Vagina (tissue), 2 donors: Measurements from ENCODE around the gene UQCRHL. TPM values are rescaled to one million over a fixed set of nuclear protein-coding genes. Genes with fewer than 3 reads are reported as not detected.

Experiments
- DNase-seq, 2 donors: peaks; one replicate each; pipeline ENCODE4 v3.0.0-alpha.2; 2017; ENCODE audit errors: extremely low spot score in 2 of 2
- H3K27ac ChIP-seq: fragments of 200-600 bp; sonication (generic); one replicate; pipeline ENCODE4 v1.5.1; 2019
- H3K27me3 ChIP-seq: fragments of 200-600 bp; sonication (generic); one replicate; pipeline ENCODE4 v1.5.1; 2019
- H3K36me3 ChIP-seq, 2 donors: fragments of 200-600 bp; sonication (generic); one replicate each; pipeline ENCODE4 v1.5.1; 2017 to 2019
- H3K4me1 ChIP-seq: fragments of 200-600 bp; sonication (generic); one replicate; pipeline ENCODE4 v1.5.1; 2019
- H3K4me3 ChIP-seq, 2 donors: fragments of 200-600 bp; sonication (generic); 1 replicate in 1 of 2; 2 replicates in 1 of 2; pipeline ENCODE4 v1.5.1; 2016 to 2019
- H3K9me3 ChIP-seq: fragments of 200-600 bp; sonication (generic); one replicate; pipeline ENCODE4 v1.5.1; 2019
- POLR2A ChIP-seq, 2 donors: fragments of 450-650 bp; IDR thresholded peaks; one replicate each; pipeline ENCODE4 v1.6.1; 2017; ENCODE audit warnings: antibody characterized with exemption in 2 of 2, mild to moderate bottlenecking in 2 of 2, moderate library complexity in 2 of 2
- POLR2AphosphoS5 ChIP-seq, 2 donors: sonication (generic); formaldehyde crosslinking; IDR thresholded peaks; one replicate each; pipeline ENCODE4 v1.9.0; 2017; ENCODE audit warnings: antibody characterized with exemption in 2 of 2, mild to moderate bottlenecking in 2 of 2, low read depth in 1 of 2; ENCODE audit not compliant: insufficient read depth in 1 of 2
- intact Hi-C: fragments of 100-400 bp; cut with DNase I; formaldehyde crosslinking; loops from one replicate; pipeline ENCODE4 v1.15.1; 2023
- total RNA-seq: library from RNA; depleted of rRNA; stranded (reverse); fragments of >200 nt; gene quantifications from one replicate; pipeline ENCODE4 v1.2.3, GENCODE V29; 2016
- TF ChIP-seq, protein P1 (sequence below), 3 experiments: fragments of 450-650 bp in 2 of 3; fragments of 200-600 bp in 1 of 3; sonication (generic) in 1 of 3; IDR thresholded peaks; one replicate each; pipeline ENCODE4 v1.5.1; 2017 to 2019; ENCODE audit warnings: antibody characterized with exemption in 3 of 3, mild to moderate bottlenecking in 2 of 3, moderate library complexity in 2 of 3

UQCRHL gene
- total RNA-seq, 1 donor from 2014 or later: 1.5 TPM

DNA sequence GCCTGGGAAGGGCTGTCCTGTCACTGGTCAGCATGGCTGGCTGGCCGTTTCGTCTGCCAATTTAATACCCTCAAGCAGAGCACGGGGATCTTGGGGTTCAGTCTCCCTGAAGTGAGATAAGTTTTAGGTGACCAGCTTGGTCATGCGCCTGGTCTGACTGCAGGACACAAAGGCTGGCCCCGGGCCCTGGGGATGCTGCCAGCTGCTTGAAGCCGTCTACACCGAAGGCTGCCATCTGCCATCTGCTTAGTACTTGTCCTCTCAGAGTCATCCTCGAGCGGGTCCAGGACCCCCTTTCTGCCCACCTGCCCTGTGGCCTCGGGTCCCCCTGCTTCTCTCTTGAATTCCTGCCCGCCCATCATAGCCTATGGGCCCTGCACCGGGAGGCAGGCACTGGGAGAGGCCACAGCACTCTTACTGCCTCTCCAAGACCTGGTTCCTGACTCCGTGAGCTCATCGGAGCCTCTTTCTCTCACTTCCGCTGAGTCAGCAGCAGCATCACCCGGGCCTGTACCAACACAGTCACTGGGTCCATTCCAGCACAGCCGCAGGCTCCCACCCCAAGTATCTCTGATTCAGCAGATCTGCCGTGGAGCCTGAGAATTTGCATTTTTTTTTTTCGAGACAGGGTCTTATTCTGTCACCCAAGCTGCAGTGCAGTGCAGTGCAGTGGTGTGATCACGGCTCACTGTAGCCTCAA is 41.8 kb downstream of the UQCRHL start:
- Histone ChIP-seq H3K36me3 (peaks cover 0 to 9% of the 10 kb centered on the region in 2 donors), H3K4me1 (peaks cover 34% of the 10 kb centered on the region), H3K27me3 (no peaks in the 10 kb centered on the region), H3K9me3 (no peaks in the 10 kb centered on the region), H3K4me3 (no peak overlapping the region), H3K27ac (peak overlapping the region; percentile 46)
- DNase-seq: peak in 1 of 2 donors; percentile 93
- intact Hi-C loops: no loop called here
- no peak for TF ChIP-seq POLR2A (IDR thresholded peaks at IDR 0.05)
- peak; percentile 52 to 67 for TF ChIP-seq POLR2AphosphoS5 (IDR thresholded peaks at IDR 0.05; ENCODE audit: insufficient read depth in 1 of 2, low read depth in 1 of 2)

DNA sequence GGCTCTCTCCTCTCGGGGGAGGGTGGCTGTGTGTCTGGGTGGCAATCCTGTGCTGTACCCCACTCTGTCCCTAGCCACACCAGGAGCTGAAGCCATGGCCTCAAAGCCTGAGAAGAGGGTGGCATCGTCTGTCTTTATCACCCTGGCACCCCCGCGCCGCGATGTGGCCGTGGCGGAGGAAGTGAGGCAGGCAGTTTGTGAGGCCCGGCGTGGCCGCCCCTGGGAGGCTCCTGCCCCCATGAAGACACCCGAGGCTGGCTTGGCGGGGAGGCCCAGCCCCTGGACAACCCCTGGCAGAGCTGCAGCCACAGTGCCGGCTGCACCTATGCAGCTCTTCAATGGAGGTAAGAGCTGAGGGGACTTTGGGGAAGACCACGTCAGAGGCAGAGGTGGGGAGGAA is 42.6 kb downstream of the UQCRHL start:
- no peaks in the 10 kb centered on the region for H3K9me3 ChIP-seq
- no peak for DNase-seq
- H3K4me1 ChIP-seq: peaks cover 39% of the 10 kb centered on the region
- no peak for TF ChIP-seq POLR2A (IDR thresholded peaks at IDR 0.05)
- TF ChIP-seq POLR2AphosphoS5 (IDR thresholded peaks at IDR 0.05; ENCODE audit: insufficient read depth in 1 of 2, low read depth in 1 of 2): no peak
- TF ChIP-seq, protein P1, sequence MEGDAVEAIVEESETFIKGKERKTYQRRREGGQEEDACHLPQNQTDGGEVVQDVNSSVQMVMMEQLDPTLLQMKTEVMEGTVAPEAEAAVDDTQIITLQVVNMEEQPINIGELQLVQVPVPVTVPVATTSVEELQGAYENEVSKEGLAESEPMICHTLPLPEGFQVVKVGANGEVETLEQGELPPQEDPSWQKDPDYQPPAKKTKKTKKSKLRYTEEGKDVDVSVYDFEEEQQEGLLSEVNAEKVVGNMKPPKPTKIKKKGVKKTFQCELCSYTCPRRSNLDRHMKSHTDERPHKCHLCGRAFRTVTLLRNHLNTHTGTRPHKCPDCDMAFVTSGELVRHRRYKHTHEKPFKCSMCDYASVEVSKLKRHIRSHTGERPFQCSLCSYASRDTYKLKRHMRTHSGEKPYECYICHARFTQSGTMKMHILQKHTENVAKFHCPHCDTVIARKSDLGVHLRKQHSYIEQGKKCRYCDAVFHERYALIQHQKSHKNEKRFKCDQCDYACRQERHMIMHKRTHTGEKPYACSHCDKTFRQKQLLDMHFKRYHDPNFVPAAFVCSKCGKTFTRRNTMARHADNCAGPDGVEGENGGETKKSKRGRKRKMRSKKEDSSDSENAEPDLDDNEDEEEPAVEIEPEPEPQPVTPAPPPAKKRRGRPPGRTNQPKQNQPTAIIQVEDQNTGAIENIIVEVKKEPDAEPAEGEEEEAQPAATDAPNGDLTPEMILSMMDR (IDR thresholded peaks at IDR 0.05): no peak
- intact Hi-C loops: no loop called here
- peak overlapping the region; percentile 46 for H3K27ac ChIP-seq
- H3K36me3 ChIP-seq: peaks cover 0 to 2% of the 10 kb centered on the region in 2 donors
- no peak overlapping the region for H3K4me3 ChIP-seq
- no peaks in the 10 kb centered on the region for H3K27me3 ChIP-seq

DNA sequence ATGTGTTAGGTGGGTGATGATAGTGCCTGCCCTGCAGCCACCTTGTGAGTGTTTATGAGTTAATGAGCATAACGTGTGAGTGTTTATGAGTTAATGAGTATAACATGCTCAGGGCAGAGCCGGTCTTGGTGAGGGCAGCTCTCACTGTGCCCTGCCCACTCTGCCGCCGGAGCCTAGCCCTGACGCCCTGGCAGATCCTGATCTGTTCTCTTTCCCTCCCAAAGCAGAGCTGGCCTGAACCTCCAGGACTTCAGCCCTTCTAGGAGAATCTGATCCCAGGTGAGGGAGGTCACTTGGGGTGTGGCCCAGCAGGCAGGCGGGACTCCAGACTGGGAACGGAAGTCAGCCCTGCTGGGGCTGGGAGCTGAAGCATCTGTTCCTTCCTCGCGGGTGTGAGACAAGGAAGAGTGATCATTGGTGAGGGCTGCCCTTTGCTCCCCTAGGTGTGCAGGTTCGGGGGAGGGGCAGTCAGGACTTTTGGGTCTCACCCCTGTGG is 43.1 kb downstream of the UQCRHL start:
- Histone ChIP-seq H3K27ac (peak overlapping the region; percentile 46), H3K36me3 (no peaks in the 10 kb centered on the region), H3K27me3 (no peaks in the 10 kb centered on the region), H3K9me3 (no peaks in the 10 kb centered on the region), H3K4me1 (peaks cover 45% of the 10 kb centered on the region), H3K4me3 (no peak overlapping the region)
- peak in 1 of 2 donors; percentile 11 for TF ChIP-seq POLR2AphosphoS5 (IDR thresholded peaks at IDR 0.05; ENCODE audit: insufficient read depth in 1 of 2, low read depth in 1 of 2)
- TF ChIP-seq POLR2A (IDR thresholded peaks at IDR 0.05): no peak
- TF ChIP-seq, protein P1 (IDR thresholded peaks at IDR 0.05): no peak
- intact Hi-C loops: no loop called here
- no peak for DNase-seq

DNA sequence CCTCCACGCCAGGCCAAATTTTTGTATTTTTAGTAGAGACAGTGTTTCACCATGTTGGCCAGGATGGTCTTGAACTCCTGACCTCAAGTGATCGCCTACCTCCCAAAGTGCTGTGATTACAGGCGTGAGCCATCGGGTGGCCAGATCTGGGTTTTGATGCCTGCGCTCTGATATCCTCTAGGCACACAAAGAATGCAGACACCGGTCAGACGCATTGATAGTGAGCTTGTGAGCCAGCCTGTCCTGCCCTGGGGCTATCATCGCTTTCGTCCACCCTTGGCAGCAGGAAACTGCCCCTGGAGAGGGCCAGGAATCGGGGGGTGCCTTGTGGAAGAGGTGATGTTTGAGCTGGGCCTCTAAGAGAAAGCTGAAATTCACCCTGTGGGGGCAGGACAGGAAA is 44.9 kb downstream of the UQCRHL start:
- no peak for DNase-seq
- no peaks in the 10 kb centered on the region for H3K9me3 ChIP-seq
- no peaks in the 10 kb centered on the region for H3K27me3 ChIP-seq
- H3K4me3 ChIP-seq: no peak overlapping the region
- no peak for TF ChIP-seq POLR2AphosphoS5 (IDR thresholded peaks at IDR 0.05; ENCODE audit: insufficient read depth in 1 of 2, low read depth in 1 of 2)
- no peaks in the 10 kb centered on the region for H3K36me3 ChIP-seq
- intact Hi-C loops: no loop called here
- no peak overlapping the region for H3K27ac ChIP-seq
- H3K4me1 ChIP-seq: peaks cover 61% of the 10 kb centered on the region

DNA sequence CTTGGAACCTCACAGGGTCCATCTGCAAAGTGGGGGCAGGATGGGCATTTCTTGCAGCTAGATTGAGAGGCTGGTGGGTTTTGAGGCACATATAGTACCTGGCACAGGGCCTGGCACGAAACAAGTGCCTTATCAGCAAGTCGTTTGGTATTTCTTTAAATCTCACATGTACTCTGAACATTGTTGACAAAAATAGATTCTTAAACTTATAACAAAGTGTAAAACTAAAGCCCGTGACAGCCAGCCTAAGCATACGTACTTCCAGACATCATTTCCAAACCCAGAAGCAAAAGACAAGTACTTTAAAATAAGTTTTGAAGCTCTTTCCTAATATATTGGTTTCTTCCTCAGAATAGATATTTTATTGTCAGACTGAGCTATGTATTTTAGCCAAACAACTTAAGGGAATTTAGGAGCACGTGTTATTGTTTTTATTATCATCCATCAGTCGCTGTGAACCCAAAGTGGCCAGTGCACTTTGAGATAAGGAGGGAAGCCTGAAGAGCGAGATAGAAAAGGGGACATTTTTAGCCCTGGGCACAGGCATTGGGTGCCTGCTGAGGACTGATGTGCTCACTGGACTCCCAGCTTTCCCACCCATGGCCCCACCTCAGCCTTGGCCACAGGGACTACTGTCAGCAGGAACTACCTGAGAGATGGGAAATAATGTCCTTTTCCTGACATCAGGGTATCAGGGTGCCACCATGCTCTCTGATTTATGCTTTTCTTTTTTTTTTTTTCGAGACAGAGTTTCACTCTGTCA is 45.9 kb downstream of the UQCRHL start:
- TF ChIP-seq POLR2AphosphoS5 (IDR thresholded peaks at IDR 0.05; ENCODE audit: insufficient read depth in 1 of 2, low read depth in 1 of 2): no peak
- TF ChIP-seq POLR2A (IDR thresholded peaks at IDR 0.05): no peak
- TF ChIP-seq, protein P1 (IDR thresholded peaks at IDR 0.05): no peak
- intact Hi-C loops: no loop called here
- peak overlapping the region in 1 of 2 donors; percentile 18 for H3K4me3 ChIP-seq
- H3K9me3 ChIP-seq: no peaks in the 10 kb centered on the region
- H3K4me1 ChIP-seq: peaks cover 71% of the 10 kb centered on the region
- no peaks in the 10 kb centered on the region for H3K36me3 ChIP-seq
- peak overlapping the region; percentile 87 for H3K27ac ChIP-seq
- H3K27me3 ChIP-seq: no peaks in the 10 kb centered on the region
- no peak for DNase-seq
